GM12878 (cell line): ENCODE data around the gene ST3GAL5.

ENCODE experiments used
- CBX5 ChIP-seq: sonication (generic); IDR thresholded peaks from 2 replicates; pipeline ENCODE4 v1.6.1; 2016; ENCODE audit warnings: low read depth, moderate library complexity, mild to moderate bottlenecking, inconsistent platforms
- CEBPB ChIP-seq, 2 experiments: fragments of 150-350 bp in 1 of 2; IDR thresholded peaks; 2 replicates each; pipeline ENCODE4 v1.6.1; 2012 to 2014; ENCODE audit warnings: low read depth in 2 of 2, low read length in 2 of 2, borderline replicate concordance in 1 of 2, inconsistent platforms in 1 of 2
- CHD1 ChIP-seq: IDR thresholded peaks from 2 replicates; pipeline ENCODE4 v1.6.1; 2012; ENCODE audit warnings: low read depth, low read length, improper control_type of control experiment
- HCFC1 ChIP-seq: fragments of 150-350 bp; IDR thresholded peaks from 2 replicates; pipeline ENCODE4 v1.6.1; 2014; ENCODE audit warnings: low read length
- POLR2A ChIP-seq: IDR thresholded peaks from 2 replicates; pipeline ENCODE4 v1.6.1; 2011; ENCODE audit warnings: low read depth, mild to moderate bottlenecking, low read length
- ZNF207 ChIP-seq: fragments of 450-650 bp; IDR thresholded peaks from 2 replicates; pipeline ENCODE4 v1.6.1; 2014; ENCODE audit warnings: antibody characterized with exemption, mild to moderate bottlenecking, borderline replicate concordance
- ZNF24 ChIP-seq: fragments of 450-650 bp; IDR thresholded peaks from 2 replicates; pipeline ENCODE4 v1.6.1; 2017; ENCODE audit warnings: antibody characterized with exemption, mild to moderate bottlenecking
- ZZZ3 ChIP-seq: IDR thresholded peaks from 2 replicates; pipeline ENCODE4 v1.6.1; 2011; ENCODE audit warnings: low read depth; ENCODE audit not compliant: control insufficient read depth, insufficient read length
- TF ChIP-seq, protein P1 (sequence below), 3 experiments: IDR thresholded peaks in 2 of 3; conservative IDR thresholded peaks in 1 of 3; 2 replicates each; pipeline ENCODE4 v1.5.1; 2011; ENCODE audit warnings: low read depth in 3 of 3, low read length in 3 of 3, mild to moderate bottlenecking in 3 of 3, control low read depth in 2 of 3, moderate library complexity in 2 of 3, inconsistent platforms in 1 of 3, mixed read lengths in 1 of 3; ENCODE audit not compliant: control insufficient read depth in 2 of 3, insufficient read depth in 1 of 3; ENCODE audit errors: extremely low read depth in 1 of 3
- TF ChIP-seq, protein P2 (sequence below): IDR thresholded peaks from 2 replicates; pipeline ENCODE4 v1.6.1; 2012; ENCODE audit warnings: low read depth, low read length, improper control_type of control experiment

GRCh38 chr2:85903849-85904248, 15.1 kb upstream of the ST3GAL5 start:
- TF ChIP-seq POLR2A (no peak), ZNF24 (no peak), HCFC1 (no peak), CEBPB (IDR thresholded peaks at IDR 0.05; ENCODE audit: borderline replicate concordance in 1 of 2, low read depth in 2 of 2, low read length in 2 of 2) (no peak), CHD1 (no peak), CBX5 (no peak), ZZZ3 (no peak), ZNF207 (no peak)
- TF ChIP-seq, protein P1, sequence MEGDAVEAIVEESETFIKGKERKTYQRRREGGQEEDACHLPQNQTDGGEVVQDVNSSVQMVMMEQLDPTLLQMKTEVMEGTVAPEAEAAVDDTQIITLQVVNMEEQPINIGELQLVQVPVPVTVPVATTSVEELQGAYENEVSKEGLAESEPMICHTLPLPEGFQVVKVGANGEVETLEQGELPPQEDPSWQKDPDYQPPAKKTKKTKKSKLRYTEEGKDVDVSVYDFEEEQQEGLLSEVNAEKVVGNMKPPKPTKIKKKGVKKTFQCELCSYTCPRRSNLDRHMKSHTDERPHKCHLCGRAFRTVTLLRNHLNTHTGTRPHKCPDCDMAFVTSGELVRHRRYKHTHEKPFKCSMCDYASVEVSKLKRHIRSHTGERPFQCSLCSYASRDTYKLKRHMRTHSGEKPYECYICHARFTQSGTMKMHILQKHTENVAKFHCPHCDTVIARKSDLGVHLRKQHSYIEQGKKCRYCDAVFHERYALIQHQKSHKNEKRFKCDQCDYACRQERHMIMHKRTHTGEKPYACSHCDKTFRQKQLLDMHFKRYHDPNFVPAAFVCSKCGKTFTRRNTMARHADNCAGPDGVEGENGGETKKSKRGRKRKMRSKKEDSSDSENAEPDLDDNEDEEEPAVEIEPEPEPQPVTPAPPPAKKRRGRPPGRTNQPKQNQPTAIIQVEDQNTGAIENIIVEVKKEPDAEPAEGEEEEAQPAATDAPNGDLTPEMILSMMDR (IDR thresholded peaks at IDR 0.05 in 2 of 3, conservative IDR thresholded peaks at IDR 0.05 in 1 of 3; ENCODE audit: control insufficient read depth in 2 of 3, extremely low read depth in 1 of 3, insufficient read depth in 1 of 3, low read depth in 3 of 3, low read length in 3 of 3), result no peak
- TF ChIP-seq, protein P2, sequence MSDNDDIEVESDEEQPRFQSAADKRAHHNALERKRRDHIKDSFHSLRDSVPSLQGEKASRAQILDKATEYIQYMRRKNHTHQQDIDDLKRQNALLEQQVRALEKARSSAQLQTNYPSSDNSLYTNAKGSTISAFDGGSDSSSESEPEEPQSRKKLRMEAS, result no peak
